PC-9 (cell line): Measurements from ENCODE around the gene SMIM22. TPM values are rescaled to one million over a fixed set of nuclear protein-coding genes. Genes with fewer than 3 reads are reported as not detected.

ENCODE experiments used
- BruUV-seq: library from RNA; stranded (reverse); fragments of 400-500 nt; replicated peaks from 2 replicates; lab custom pipeline; 2021; lab: Mats Ljungman, UMichigan
- CTCF ChIA-PET: fragments of 300-600 bp; sonication (Branson Sonifier 250); formaldehyde crosslinking; loops from one replicate; lab custom pipeline; 2022; ENCODE audit warnings: antibody characterized with exemption; lab: Charles Lee
- POLR2A ChIA-PET: fragments of 300-600 bp; sonication (Branson Sonifier 250); formaldehyde crosslinking; loops from one replicate; lab custom pipeline; 2022; ENCODE audit warnings: antibody characterized with exemption; ENCODE audit not compliant: unreplicated experiment; lab: Charles Lee
- DNase-seq, 2 experiments: peaks; one replicate each; pipeline versions ENCODE4 v3.0.0 to v3.0.0-alpha.2; 2015 to 2022; ENCODE audit warnings: mixed read lengths in 1 of 2
- H2AFZ ChIP-seq: fragments of 200-600 bp; sonication (generic); 2 replicates; pipeline ENCODE4 v1.8.1; 2017; ENCODE audit warnings: antibody characterized with exemption
- H3F3A ChIP-seq: fragments of 200-600 bp; sonication (generic); 2 replicates; pipeline ENCODE4 v1.8.1; 2017; ENCODE audit warnings: antibody characterized with exemption, mild to moderate bottlenecking, low read depth; ENCODE audit not compliant: insufficient read depth
- H3K27ac ChIP-seq: fragments of 200-600 bp; sonication (generic); 2 replicates; pipeline ENCODE4 v1.6.1; 2016; ENCODE audit warnings: mixed run types
- H3K27me3 ChIP-seq: fragments of 200-600 bp; sonication (generic); 2 replicates; pipeline ENCODE4 v1.6.1; 2016; ENCODE audit warnings: low read depth, mixed run types; ENCODE audit not compliant: insufficient read depth
- H3K36me3 ChIP-seq: fragments of 200-600 bp; sonication (generic); 2 replicates; pipeline ENCODE4 v1.6.1; 2016; ENCODE audit warnings: low read depth, mixed run types
- H3K4me1 ChIP-seq: fragments of 200-600 bp; sonication (generic); replicated peaks from 2 replicates; pipeline ENCODE4 v1.6.1; 2016; ENCODE audit warnings: mixed run types; ENCODE audit not compliant: insufficient read depth
- H3K4me2 ChIP-seq: fragments of 200-600 bp; sonication (generic); 2 replicates; pipeline ENCODE4 v1.6.1; 2017; ENCODE audit warnings: mixed run types
- H3K4me3 ChIP-seq: fragments of 200-600 bp; sonication (generic); 2 replicates; pipeline ENCODE4 v1.6.1; 2016; ENCODE audit warnings: mixed run types
- H3K79me2 ChIP-seq: fragments of 200-600 bp; sonication (generic); 2 replicates; pipeline ENCODE4 v1.6.1; 2017; ENCODE audit warnings: low read depth, mixed run types
- H3K9me2 ChIP-seq: fragments of 200-600 bp; sonication (generic); 2 replicates; pipeline ENCODE4 v1.8.1; 2017; ENCODE audit warnings: mild to moderate bottlenecking; ENCODE audit not compliant: insufficient read depth
- H3K9me3 ChIP-seq: fragments of 200-600 bp; sonication (generic); 2 replicates; pipeline ENCODE4 v1.8.1; 2016; ENCODE audit warnings: low read depth; ENCODE audit not compliant: insufficient read depth
- H4K20me1 ChIP-seq: fragments of 200-600 bp; sonication (generic); 2 replicates; pipeline ENCODE4 v1.8.1; 2017; ENCODE audit not compliant: insufficient read depth
- EZH2 ChIP-seq: fragments of 200-600 bp; sonication (generic); IDR thresholded peaks from 2 replicates; pipeline ENCODE4 v1.8.0; 2017; ENCODE audit warnings: antibody characterized with exemption, low read depth
- intact Hi-C: fragments of 100-400 bp; cut with micrococcal nuclease; formaldehyde crosslinking; loops from one replicate; pipeline ENCODE4 v1.10.0; 2022; ENCODE audit not compliant: unreplicated experiment
- total RNA-seq: library from RNA; stranded (reverse); gene quantifications from 2 replicates; pipeline ENCODE4 v1.2.3, GENCODE V29; 2021
- TF ChIP-seq, protein P1 (sequence below): fragments of 200-600 bp; sonication (generic); conservative IDR thresholded peaks from 2 replicates; pipeline ENCODE4 v1.6.1; 2017; ENCODE audit warnings: mixed run types, antibody characterized with exemption, mild to moderate bottlenecking, moderate library complexity

SMIM22 gene
- total RNA-seq, 1 experiment from 2014 or later = 134 TPM

DNA sequence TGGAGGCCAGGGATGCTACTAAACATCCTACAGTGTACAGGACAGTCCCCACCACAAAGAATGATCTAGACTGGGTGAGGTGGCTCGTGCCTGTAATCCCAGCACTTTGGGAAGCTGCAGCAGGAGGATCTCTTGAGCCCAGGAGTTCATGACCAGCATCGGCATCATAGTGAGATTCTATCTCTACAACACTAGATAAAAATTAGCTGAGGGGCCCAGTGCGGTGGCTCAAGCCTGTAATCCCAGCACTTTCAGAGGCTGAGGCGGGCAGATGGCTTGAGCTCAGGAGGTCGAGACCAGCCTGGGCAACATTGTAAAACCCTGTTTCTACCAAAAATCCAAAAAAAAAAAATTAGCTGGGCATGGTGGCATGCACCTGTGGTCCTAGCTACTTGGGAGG is 22.8 kb upstream of the SMIM22 start:
- ChIA-PET POLR2A (interaction anchor here (0.7 to 1.7 kb wide), 2 partner anchors 23 to 28 kb away, joined by 5 to 11 read pairs; no protein-coding TSS in a partner anchor), CTCF (no interaction called here)
- no peaks in the 10 kb centered on the region for H3K36me3 ChIP-seq
- no peak overlapping the region for H2AFZ ChIP-seq
- no peak overlapping the region for H3K27ac ChIP-seq
- no peaks in the 10 kb centered on the region for H3K9me2 ChIP-seq
- no peaks in the 10 kb centered on the region for H3K79me2 ChIP-seq
- no peaks in the 10 kb centered on the region for H3K27me3 ChIP-seq
- intact Hi-C loops = no loop called here
- no peak for TF ChIP-seq EZH2
- TF ChIP-seq, protein P1, sequence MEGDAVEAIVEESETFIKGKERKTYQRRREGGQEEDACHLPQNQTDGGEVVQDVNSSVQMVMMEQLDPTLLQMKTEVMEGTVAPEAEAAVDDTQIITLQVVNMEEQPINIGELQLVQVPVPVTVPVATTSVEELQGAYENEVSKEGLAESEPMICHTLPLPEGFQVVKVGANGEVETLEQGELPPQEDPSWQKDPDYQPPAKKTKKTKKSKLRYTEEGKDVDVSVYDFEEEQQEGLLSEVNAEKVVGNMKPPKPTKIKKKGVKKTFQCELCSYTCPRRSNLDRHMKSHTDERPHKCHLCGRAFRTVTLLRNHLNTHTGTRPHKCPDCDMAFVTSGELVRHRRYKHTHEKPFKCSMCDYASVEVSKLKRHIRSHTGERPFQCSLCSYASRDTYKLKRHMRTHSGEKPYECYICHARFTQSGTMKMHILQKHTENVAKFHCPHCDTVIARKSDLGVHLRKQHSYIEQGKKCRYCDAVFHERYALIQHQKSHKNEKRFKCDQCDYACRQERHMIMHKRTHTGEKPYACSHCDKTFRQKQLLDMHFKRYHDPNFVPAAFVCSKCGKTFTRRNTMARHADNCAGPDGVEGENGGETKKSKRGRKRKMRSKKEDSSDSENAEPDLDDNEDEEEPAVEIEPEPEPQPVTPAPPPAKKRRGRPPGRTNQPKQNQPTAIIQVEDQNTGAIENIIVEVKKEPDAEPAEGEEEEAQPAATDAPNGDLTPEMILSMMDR = no peak
- DNase-seq = no peak
- H3K9me3 ChIP-seq = no peaks in the 10 kb centered on the region
- H3K4me1 ChIP-seq = peaks cover 5% of the 10 kb centered on the region
- no TSS peak for BruUV-seq
- no peak overlapping the region for H3K4me3 ChIP-seq
- no peaks in the 10 kb centered on the region for H4K20me1 ChIP-seq
- peaks cover 11% of the 10 kb centered on the region; the same call in 1 of the 2 replicates for H3F3A ChIP-seq
- H3K4me2 ChIP-seq = no peak overlapping the region

DNA sequence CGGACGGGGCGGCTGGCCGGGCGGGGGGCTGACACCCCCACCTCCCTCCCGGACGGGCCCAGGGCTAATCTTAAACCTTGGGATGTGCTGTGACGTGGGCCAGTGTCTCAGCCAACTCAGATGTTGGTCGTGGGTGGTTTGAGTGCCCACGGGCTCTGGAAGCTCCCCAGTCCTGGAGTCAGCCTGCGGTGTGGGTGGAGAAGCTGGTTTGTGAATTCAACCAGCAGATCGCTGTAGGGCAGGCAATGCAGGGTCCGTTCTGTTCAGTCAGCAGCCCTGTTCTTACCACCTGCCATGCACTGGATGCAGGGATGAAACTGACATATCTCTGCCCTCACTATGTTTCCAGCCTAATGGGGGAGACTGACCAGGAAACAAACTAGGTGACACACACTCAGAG is 20.2 kb upstream of the SMIM22 start:
- Histone ChIP-seq H3K27me3 (no peaks in the 10 kb centered on the region), H3K79me2 (no peaks in the 10 kb centered on the region), H3K9me3 (no peaks in the 10 kb centered on the region), H2AFZ (no peak overlapping the region), H3K27ac (no peak overlapping the region), H3K4me2 (no peak overlapping the region), H3K4me1 (peaks cover 2% of the 10 kb centered on the region; the same call in 1 of the 2 replicates), H4K20me1 (no peaks in the 10 kb centered on the region), H3K4me3 (no peak overlapping the region), H3F3A (no peaks in the 10 kb centered on the region), H3K36me3 (no peaks in the 10 kb centered on the region), H3K9me2 (no peaks in the 10 kb centered on the region)
- ChIA-PET POLR2A (no interaction called here), CTCF (no interaction called here)
- TF ChIP-seq, protein P1 = no peak
- no peak for TF ChIP-seq EZH2
- no peak for DNase-seq
- no TSS peak for BruUV-seq
- intact Hi-C loops = no loop called here

DNA sequence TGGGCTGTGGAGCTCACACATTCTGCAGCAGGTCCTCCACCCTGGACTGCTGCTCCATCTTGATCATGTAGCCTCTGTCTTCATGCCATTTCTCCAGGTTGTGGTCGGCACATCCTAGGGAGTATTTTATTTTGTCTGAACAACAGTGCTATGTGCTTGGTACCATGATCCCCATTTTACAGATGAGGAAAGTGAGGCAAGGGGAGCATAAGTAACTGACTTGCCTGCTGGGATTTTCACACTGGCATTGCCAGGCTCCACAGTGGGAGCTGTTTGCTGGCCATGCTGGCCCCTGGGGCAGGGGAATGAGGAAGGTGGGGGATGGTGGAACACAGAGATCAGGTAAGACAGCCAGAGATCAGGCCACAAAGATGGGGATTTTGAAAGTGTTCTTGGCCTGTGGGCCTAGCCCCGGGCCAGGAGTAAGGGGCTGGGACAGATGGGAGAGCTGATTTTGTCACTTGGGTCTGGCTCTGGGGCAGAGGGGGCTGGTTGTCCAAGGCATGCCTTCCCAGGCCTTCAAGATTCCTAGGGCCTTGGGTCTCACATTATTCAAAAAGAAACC is 18.9 kb upstream of the SMIM22 start:
- Histone ChIP-seq H3K79me2 (no peaks in the 10 kb centered on the region), H3K4me2 (no peak overlapping the region), H3K4me1 (peaks cover 2% of the 10 kb centered on the region; the same call in 1 of the 2 replicates), H3K4me3 (no peak overlapping the region), H2AFZ (no peak overlapping the region), H3K9me3 (no peaks in the 10 kb centered on the region), H4K20me1 (no peaks in the 10 kb centered on the region), H3F3A (no peaks in the 10 kb centered on the region), H3K9me2 (no peaks in the 10 kb centered on the region), H3K27me3 (no peaks in the 10 kb centered on the region), H3K36me3 (no peaks in the 10 kb centered on the region), H3K27ac (no peak overlapping the region)
- intact Hi-C loops = no loop called here
- no peak for TF ChIP-seq EZH2
- TF ChIP-seq, protein P1 = no peak
- no TSS peak for BruUV-seq
- POLR2A ChIA-PET = no interaction called here
- CTCF ChIA-PET = no interaction called here
- DNase-seq = no peak
